Smooth muscle cell (in vitro differentiated cells): ENCODE results near the gene FZD2. TPM values are rescaled to one million over a fixed set of nuclear protein-coding genes. Genes with fewer than 3 reads are reported as not detected.

Source experiments
- DNase-seq: peaks from one replicate; lab custom pipeline; 2025; ENCODE audit not compliant: unreplicated experiment; lab: John Stamatoyannopoulos, UW
- H2AFZ ChIP-seq: fragments of 200-600 bp; sonication (generic); 2 replicates; pipeline ENCODE4 v1.6.0; 2016; ENCODE audit warnings: antibody characterized with exemption, low read depth, mild to moderate bottlenecking
- H3F3A ChIP-seq: fragments of 200-600 bp; sonication (generic); 2 replicates; pipeline ENCODE4 v1.6.0; 2017; ENCODE audit warnings: antibody characterized with exemption, low read depth
- H3K27ac ChIP-seq: fragments of 200-600 bp; sonication (generic); 2 replicates; pipeline ENCODE4 v1.5.1; 2016; ENCODE audit warnings: low read depth, mild to moderate bottlenecking
- H3K27me3 ChIP-seq: fragments of 200-600 bp; sonication (generic); 2 replicates; pipeline ENCODE4 v1.6.1; 2016; ENCODE audit warnings: low read depth, mild to moderate bottlenecking
- H3K36me3 ChIP-seq: fragments of 200-600 bp; sonication (generic); 2 replicates; pipeline ENCODE4 v1.5.1; 2016; ENCODE audit warnings: low read depth
- H3K4me1 ChIP-seq: fragments of 200-600 bp; sonication (generic); 2 replicates; pipeline ENCODE4 v1.5.1; 2016; ENCODE audit warnings: low read depth
- H3K4me2 ChIP-seq: fragments of 200-600 bp; sonication (generic); 2 replicates; pipeline ENCODE4 v1.6.0; 2016; ENCODE audit warnings: mild to moderate bottlenecking
- H3K4me3 ChIP-seq: fragments of 200-600 bp; sonication (generic); 2 replicates; pipeline ENCODE4 v1.5.1; 2016; ENCODE audit warnings: mild to moderate bottlenecking
- H3K79me2 ChIP-seq: fragments of 200-600 bp; sonication (generic); 2 replicates; pipeline ENCODE4 v1.6.0; 2016; ENCODE audit warnings: low read depth, mild to moderate bottlenecking
- H3K9ac ChIP-seq: fragments of 200-600 bp; sonication (generic); 2 replicates; pipeline ENCODE4 v1.6.0; 2016; ENCODE audit warnings: low read depth
- H3K9me3 ChIP-seq: fragments of 200-600 bp; sonication (generic); replicated peaks from 2 replicates; pipeline ENCODE4 v1.5.1; 2016; ENCODE audit warnings: low read depth
- H4K20me1 ChIP-seq: fragments of 200-600 bp; sonication (generic); 2 replicates; pipeline ENCODE4 v1.6.0; 2016; ENCODE audit warnings: low read depth
- whole genome bisulfite sequencing: methylation state at CpG from one replicate; pipeline ENCODE4 v1.1.7; 2016; ENCODE audit warnings: low lambda C conversion rate; 5-methylcytosine and 5-hydroxymethylcytosine counted together
- polyA plus RNA-seq: library from polyadenylated mRNA; unstranded; fragments of >200 nt; fragmentation: Nextera tagmentation; extraction: Ambion mirVana; gene quantifications from 2 replicates; pipeline ENCODE4 v1.2.1, GENCODE V29; 2016
- total RNA-seq: library from RNA; depleted of rRNA; stranded (reverse); fragments of >200 nt; gene quantifications from 2 replicates; pipeline ENCODE4 v1.2.3, GENCODE V29; 2014
- TF ChIP-seq, protein P1 (sequence below): fragments of 200-600 bp; sonication (generic); IDR thresholded peaks from 2 replicates; pipeline ENCODE4 v1.5.1; 2017; ENCODE audit warnings: borderline replicate concordance, mild to moderate bottlenecking, antibody characterized with exemption; ENCODE audit not compliant: insufficient read depth, poor library complexity, severe bottlenecking

FZD2 gene
- total and polyA plus RNA-seq, 2 experiments from 2014 or later: 19.8 to 33.7 TPM

DNA sequence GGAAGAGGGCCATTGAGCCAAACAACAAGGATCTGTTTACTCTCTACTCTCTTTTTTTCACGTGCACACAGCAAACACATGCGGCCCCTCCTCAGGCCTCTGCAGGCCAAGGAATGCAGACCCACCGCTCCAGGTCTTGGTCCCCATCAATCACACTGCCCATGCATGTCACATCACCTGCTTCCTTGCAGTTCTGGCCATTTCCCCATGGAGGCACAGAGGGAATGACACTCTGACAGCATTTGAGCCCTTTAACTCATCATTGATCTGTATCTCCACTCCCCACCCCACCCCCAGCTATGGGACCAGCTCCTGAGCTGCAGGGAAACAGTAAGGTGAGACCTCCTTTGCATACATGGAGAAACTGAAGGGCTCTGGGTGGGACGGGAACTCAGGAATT, 53.0 kb downstream of the FZD2 start:
- no peaks in the 10 kb centered on the region for H3K79me2 ChIP-seq
- peaks cover 9% of the 10 kb centered on the region for H3K4me1 ChIP-seq
- H3F3A ChIP-seq: no peaks in the 10 kb centered on the region
- no peak overlapping the region for H3K27ac ChIP-seq
- 42% methylated on average over 4 of the region's 4 CpGs for WGBS
- H3K36me3 ChIP-seq: no peaks in the 10 kb centered on the region
- H3K9ac ChIP-seq: no peak overlapping the region
- H4K20me1 ChIP-seq: no peaks in the 10 kb centered on the region
- TF ChIP-seq, protein P1, sequence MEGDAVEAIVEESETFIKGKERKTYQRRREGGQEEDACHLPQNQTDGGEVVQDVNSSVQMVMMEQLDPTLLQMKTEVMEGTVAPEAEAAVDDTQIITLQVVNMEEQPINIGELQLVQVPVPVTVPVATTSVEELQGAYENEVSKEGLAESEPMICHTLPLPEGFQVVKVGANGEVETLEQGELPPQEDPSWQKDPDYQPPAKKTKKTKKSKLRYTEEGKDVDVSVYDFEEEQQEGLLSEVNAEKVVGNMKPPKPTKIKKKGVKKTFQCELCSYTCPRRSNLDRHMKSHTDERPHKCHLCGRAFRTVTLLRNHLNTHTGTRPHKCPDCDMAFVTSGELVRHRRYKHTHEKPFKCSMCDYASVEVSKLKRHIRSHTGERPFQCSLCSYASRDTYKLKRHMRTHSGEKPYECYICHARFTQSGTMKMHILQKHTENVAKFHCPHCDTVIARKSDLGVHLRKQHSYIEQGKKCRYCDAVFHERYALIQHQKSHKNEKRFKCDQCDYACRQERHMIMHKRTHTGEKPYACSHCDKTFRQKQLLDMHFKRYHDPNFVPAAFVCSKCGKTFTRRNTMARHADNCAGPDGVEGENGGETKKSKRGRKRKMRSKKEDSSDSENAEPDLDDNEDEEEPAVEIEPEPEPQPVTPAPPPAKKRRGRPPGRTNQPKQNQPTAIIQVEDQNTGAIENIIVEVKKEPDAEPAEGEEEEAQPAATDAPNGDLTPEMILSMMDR: no peak
- no peak overlapping the region for H3K4me2 ChIP-seq
- no peak overlapping the region for H2AFZ ChIP-seq
- H3K27me3 ChIP-seq: no peaks in the 10 kb centered on the region
- no peak overlapping the region for H3K4me3 ChIP-seq
- no peak for DNase-seq
- H3K9me3 ChIP-seq: no peaks in the 10 kb centered on the region

Other genes with a start within 250 kb of the FZD2 start
- gene RUNDC3A, start 248.9 kb upstream of the FZD2 start, total RNA-seq: 0.36 and 0.63 TPM in 2 replicates
- 0.21 and 0.84 TPM in 2 replicates for gene RUNDC3A, start 248.9 kb upstream of the FZD2 start, polyA plus RNA-seq
- 62.6 and 106 TPM in 2 replicates for gene SLC25A39, start 232.7 kb upstream of the FZD2 start, total RNA-seq
- 147 and 169 TPM in 2 replicates for gene SLC25A39, start 232.7 kb upstream of the FZD2 start, polyA plus RNA-seq
- 85.9 and 125 TPM in 2 replicates for gene GRN, start 212.2 kb upstream of the FZD2 start, total RNA-seq
- 322 and 338 TPM in 2 replicates for gene GRN, start 212.2 kb upstream of the FZD2 start, polyA plus RNA-seq
- 31.5 TPM in 2 replicates for gene FAM171A2, start 193.6 kb upstream of the FZD2 start, total RNA-seq
- 28.4 and 28.8 TPM in 2 replicates for gene FAM171A2, start 193.6 kb upstream of the FZD2 start, polyA plus RNA-seq
- gene ITGA2B, start 167.8 kb upstream of the FZD2 start, total RNA-seq: 1.0 and 2.1 TPM in 2 replicates
- gene ITGA2B, start 167.8 kb upstream of the FZD2 start, polyA plus RNA-seq: 3.9 and 4.0 TPM in 2 replicates
- 17.6 and 20.2 TPM in 2 replicates for gene GPATCH8, start 54.1 kb upstream of the FZD2 start, total RNA-seq
- gene GPATCH8, start 54.1 kb upstream of the FZD2 start, polyA plus RNA-seq: 25.0 and 34.3 TPM in 2 replicates
- gene MEIOC, start 99.0 kb downstream of the FZD2 start, total RNA-seq: 0.09 TPM in 1 of 2 replicates, not detected in the other
- 0.18 TPM in 1 of 2 replicates, not detected in the other for gene MEIOC, start 99.0 kb downstream of the FZD2 start, polyA plus RNA-seq
- 26.9 and 29.0 TPM in 2 replicates for gene CCDC43, start 132.3 kb downstream of the FZD2 start, total RNA-seq
- gene CCDC43, start 132.3 kb downstream of the FZD2 start, polyA plus RNA-seq: 19.3 and 25.4 TPM in 2 replicates
- 1.6 and 3.3 TPM in 2 replicates for gene DBF4B, start 151.2 kb downstream of the FZD2 start, total RNA-seq
- gene DBF4B, start 151.2 kb downstream of the FZD2 start, polyA plus RNA-seq: 2.7 and 4.1 TPM in 2 replicates
- 0.40 TPM in 1 of 2 replicates, not detected in the other for gene ADAM11, start 201.5 kb downstream of the FZD2 start, total RNA-seq
- gene ADAM11, start 201.5 kb downstream of the FZD2 start, polyA plus RNA-seq: 0.27 and 0.48 TPM in 2 replicates